Measurements from ENCODE around the gene NFKBIL1. TPM values are rescaled to one million over a fixed set of nuclear protein-coding genes. Genes with fewer than 3 reads are reported as not detected.

NFKBIL1 gene
- total and polyA plus RNA-seq, 2 of the 4 experiments (the other 2 are of a cell fraction): 7.8 to 10.8 TPM

GRCh38 chr6:31547727-31548543 lies 527 bp downstream of the NFKBIL1 start:
- Histone ChIP-seq H4K5ac (ENCODE audit: low read depth, low read length) (peak overlapping the region; percentile 89), H3K4me2 (ENCODE audit: low read depth, low read length) (peak overlapping the region; percentile 79), H3K23ac (ENCODE audit: low read depth, low read length) (peak overlapping the region; percentile 93), H3K79me1 (ENCODE audit: low read depth in 1 of 2, low read length in 2 of 2) (peaks cover 8 to 30% of the 10 kb centered on the region in 2 experiments; a peak in 3 of 4 replicates), H3K4ac (ENCODE audit: low read depth, low read length) (peak overlapping the region; percentile 87), H3K4me1 (ENCODE audit: control insufficient read depth, insufficient read depth, low read length) (peaks cover 6% of the 10 kb centered on the region), H3K4me3 (ENCODE audit: insufficient read depth, low read depth, low read length) (peak overlapping the region; percentile 45), H3K9me1 (ENCODE audit: insufficient read depth, low read length) (peaks cover 6% of the 10 kb centered on the region), H3K56ac (ENCODE audit: extremely low read depth, insufficient read depth, low read length) (peak overlapping the region; percentile 90), H2BK120ac (ENCODE audit: low read depth, low read length) (peak overlapping the region; percentile 27; the same call in 1 of the 2 replicates), H3K9ac (ENCODE audit: low read depth, low read length) (peak overlapping the region; percentile 81), H2AFZ (replicated peaks; ENCODE audit: low read length, poor library complexity) (peak overlapping the region; percentile 85), H3K27me3 (ENCODE audit: control insufficient read depth, insufficient read depth, low read length) (no peaks in the 10 kb centered on the region), H2BK20ac (ENCODE audit: low read depth, low read length) (no peak overlapping the region), H3K9me3 (ENCODE audit: control insufficient read depth, insufficient read depth, low read length) (no peaks in the 10 kb centered on the region), H4K8ac (ENCODE audit: low read depth in 2 of 2, low read length in 2 of 2) (peak overlapping the region; percentile 91 to 98), H3K27ac (ENCODE audit: insufficient read depth, low read length) (peak overlapping the region; percentile 74), H2AK5ac (ENCODE audit: low read depth, low read length) (peak overlapping the region; percentile 92), H4K91ac (ENCODE audit: insufficient read depth, low read depth, low read length) (peak overlapping the region; percentile 48), H3K14ac (replicated peaks; ENCODE audit: low read depth, low read length) (peak overlapping the region; percentile 90; the same call in 1 of the 2 replicates), H3K36me3 (ENCODE audit: control insufficient read depth, insufficient read depth, low read length) (peaks cover 11% of the 10 kb centered on the region), H3K18ac (ENCODE audit: low read depth, low read length) (no peak overlapping the region; the same call in 1 of the 2 replicates), H2AK9ac (replicated peaks; ENCODE audit: low read depth, low read length, poor library complexity) (peak overlapping the region; percentile 97), H2BK15ac (ENCODE audit: low read depth, low read length) (no peak overlapping the region), H4K20me1 (ENCODE audit: insufficient read depth, low read length) (no peaks in the 10 kb centered on the region), H2BK5ac (ENCODE audit: low read depth, low read length, poor library complexity, severe bottlenecking) (peak overlapping the region; percentile 84)
- dilution Hi-C loops (cut with HindIII; ENCODE audit: low sequenced_read_pairs, unreplicated experiment): no loop called here
- no peak for TF ChIP-seq RCOR1 (IDR thresholded peaks at IDR 0.05; ENCODE audit: insufficient replicate concordance, low read length)
- 0 out of 2 replicates have a peak, but pooled peaks have one; percentile 7 for TF ChIP-seq POLR2A (IDR thresholded peaks at IDR 0.05; ENCODE audit: low read depth, low read length)
- TF ChIP-seq FOS (IDR thresholded peaks at IDR 0.05; ENCODE audit: low read depth, low read length): no peak
- no peak for TF ChIP-seq BHLHE40 (IDR thresholded peaks at IDR 0.05; ENCODE audit: low read depth, low read length)
- no peak for TF ChIP-seq MXI1 (IDR thresholded peaks at IDR 0.05; ENCODE audit: borderline replicate concordance, low read depth, low read length)
- no peak for TF ChIP-seq NFE2L2 (IDR thresholded peaks at IDR 0.05; ENCODE audit: low read depth, low read length)
- TF ChIP-seq SMC3 (IDR thresholded peaks at IDR 0.05; ENCODE audit: low read depth, low read length): no peak
- no peak for TF ChIP-seq CEBPB (IDR thresholded peaks at IDR 0.05; ENCODE audit: low read depth, low read length)
- CTCF ChIA-PET: interaction anchor here (0.6 to 2.4 kb wide), 4 partner anchors 12 to 191 kb away, joined by 3 to 14 read pairs (median 6); partner anchors contain the start of gene LST1
- BruUV-seq (replicated peaks): no TSS peak
- in situ Hi-C loops (cut with MboI; ENCODE audit: low sequenced_read_pairs): loop anchor here (5.0 to 10.0 kb wide), 2 partner anchors 49 to 287 kb away; no protein-coding TSS in a partner anchor
- POLR2A ChIA-PET (ENCODE audit: unreplicated experiment): interaction anchor here (0.6 to 0.7 kb wide), 2 partner anchors 199 to 573 kb away, joined by 7 to 9 read pairs; no protein-coding TSS in a partner anchor
- intact Hi-C loops (cut with micrococcal nuclease): loop anchor here (2.0 to 5.0 kb wide), 4 partner anchors 34 to 404 kb away; partner anchors contain the start of genes GPANK1, HSPA1B and LTB
- DNase-seq: no peak
- ATAC-seq (ENCODE audit: low read depth): no peak
- 95 to 100% methylated on average over 1 to 11 of the region's 24 CpGs for WGBS, 2 experiments (ENCODE audit: extremely low coverage in 2 of 2, insufficient read length in 1 of 2)

Data from IMR-90 (cell line).